KMS-11 (cell line): ENCODE results near the gene SULT6B1.
"Not testable (repeated sequence)": the region's sequence is repeated elsewhere in the genome, so short reads cannot be mapped to it uniquely, and the experiment has no call there.

ENCODE experiments used
- H2AFZ ChIP-seq: fragments of 200-600 bp; sonication (generic); 2 replicates; pipeline ENCODE4 v1.6.1; 2016; ENCODE audit warnings: antibody characterized with exemption, mixed run types, low read depth
- H3K27ac ChIP-seq: fragments of 200-600 bp; sonication (generic); 2 replicates; pipeline ENCODE4 v1.6.1; 2016; ENCODE audit warnings: mild to moderate bottlenecking, mixed run types
- H3K27me3 ChIP-seq: fragments of 200-600 bp; sonication (generic); 2 replicates; pipeline ENCODE4 v1.6.1; 2017; ENCODE audit warnings: mild to moderate bottlenecking, low read depth, mixed run types, moderate library complexity; ENCODE audit not compliant: insufficient read depth
- H3K36me3 ChIP-seq: fragments of 200-600 bp; sonication (generic); 2 replicates; pipeline ENCODE4 v1.6.1; 2017; ENCODE audit warnings: mild to moderate bottlenecking, mixed run types; ENCODE audit not compliant: insufficient read depth
- H3K4me1 ChIP-seq: fragments of 200-600 bp; sonication (generic); 2 replicates; pipeline ENCODE4 v1.6.1; 2016; ENCODE audit warnings: mild to moderate bottlenecking, low read depth, mixed run types; ENCODE audit not compliant: poor library complexity, severe bottlenecking
- H3K4me2 ChIP-seq: fragments of 200-600 bp; sonication (generic); 2 replicates; pipeline ENCODE4 v1.7.0; 2016; ENCODE audit warnings: mild to moderate bottlenecking, mixed run types
- H3K4me3 ChIP-seq: fragments of 200-600 bp; sonication (generic); IDR thresholded peaks from 2 replicates; pipeline ENCODE4 v1.6.1; 2017; ENCODE audit warnings: low read depth, low read length, mixed read lengths; ENCODE audit not compliant: insufficient read depth
- H3K79me2 ChIP-seq: fragments of 200-600 bp; sonication (generic); 2 replicates; pipeline ENCODE4 v1.6.1; 2016; ENCODE audit warnings: low read depth, mixed run types; ENCODE audit not compliant: insufficient read depth
- H3K9ac ChIP-seq: fragments of 200-600 bp; sonication (generic); 2 replicates; pipeline ENCODE4 v1.6.1; 2016; ENCODE audit warnings: mild to moderate bottlenecking, mixed run types
- H4K20me1 ChIP-seq: fragments of 200-600 bp; sonication (generic); 2 replicates; pipeline ENCODE4 v1.6.1; 2016; ENCODE audit warnings: mild to moderate bottlenecking, mixed run types; ENCODE audit not compliant: insufficient read depth
- TF ChIP-seq, protein P1 (sequence below): fragments of 200-600 bp; sonication (generic); conservative IDR thresholded peaks from 2 replicates; pipeline ENCODE4 v1.6.1; 2017; ENCODE audit warnings: low read depth, mild to moderate bottlenecking, antibody characterized with exemption, low read length, moderate library complexity, mixed read lengths

SULT6B1 gene

DNA sequence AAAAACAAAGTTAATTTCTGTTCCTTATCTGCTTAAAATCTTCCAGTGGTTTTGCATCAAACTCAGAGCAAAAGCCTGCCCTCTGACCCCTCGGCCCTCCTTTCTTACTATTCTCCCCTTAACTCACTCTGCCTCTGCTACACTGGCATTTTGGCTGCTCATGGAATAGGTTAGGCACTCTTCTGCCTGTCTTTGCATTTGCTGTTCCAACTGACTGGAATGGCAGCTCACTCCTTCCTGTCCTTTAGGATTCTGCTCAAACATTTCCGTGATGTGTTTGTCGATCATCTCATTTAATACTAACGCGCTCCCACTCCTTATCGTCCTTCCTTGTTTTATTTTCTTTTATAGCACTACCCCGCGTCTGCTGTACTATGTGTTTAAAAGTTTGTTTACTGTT is 42.1 kb upstream of the SULT6B1 start:
- H3K27ac ChIP-seq, result peak overlapping the region; percentile 61; the same call in 1 of the 2 replicates
- H3K4me1 ChIP-seq, result peaks cover 29% of the 10 kb centered on the region
- TF ChIP-seq, protein P1, sequence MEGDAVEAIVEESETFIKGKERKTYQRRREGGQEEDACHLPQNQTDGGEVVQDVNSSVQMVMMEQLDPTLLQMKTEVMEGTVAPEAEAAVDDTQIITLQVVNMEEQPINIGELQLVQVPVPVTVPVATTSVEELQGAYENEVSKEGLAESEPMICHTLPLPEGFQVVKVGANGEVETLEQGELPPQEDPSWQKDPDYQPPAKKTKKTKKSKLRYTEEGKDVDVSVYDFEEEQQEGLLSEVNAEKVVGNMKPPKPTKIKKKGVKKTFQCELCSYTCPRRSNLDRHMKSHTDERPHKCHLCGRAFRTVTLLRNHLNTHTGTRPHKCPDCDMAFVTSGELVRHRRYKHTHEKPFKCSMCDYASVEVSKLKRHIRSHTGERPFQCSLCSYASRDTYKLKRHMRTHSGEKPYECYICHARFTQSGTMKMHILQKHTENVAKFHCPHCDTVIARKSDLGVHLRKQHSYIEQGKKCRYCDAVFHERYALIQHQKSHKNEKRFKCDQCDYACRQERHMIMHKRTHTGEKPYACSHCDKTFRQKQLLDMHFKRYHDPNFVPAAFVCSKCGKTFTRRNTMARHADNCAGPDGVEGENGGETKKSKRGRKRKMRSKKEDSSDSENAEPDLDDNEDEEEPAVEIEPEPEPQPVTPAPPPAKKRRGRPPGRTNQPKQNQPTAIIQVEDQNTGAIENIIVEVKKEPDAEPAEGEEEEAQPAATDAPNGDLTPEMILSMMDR, result no peak
- peaks cover 18% of the 10 kb centered on the region; the same call in 1 of the 2 replicates for H3K36me3 ChIP-seq
- H3K4me3 ChIP-seq, result peak overlapping the region; percentile 98
- peak overlapping the region; percentile 82 for H3K4me2 ChIP-seq
- peak overlapping the region; percentile 91; the same call in 1 of the 2 replicates for H2AFZ ChIP-seq
- no peaks in the 10 kb centered on the region for H4K20me1 ChIP-seq
- peaks cover 84% of the 10 kb centered on the region for H3K79me2 ChIP-seq
- H3K9ac ChIP-seq, result peak overlapping the region; percentile 69
- no peaks in the 10 kb centered on the region for H3K27me3 ChIP-seq

- no peaks in the 10 kb centered on the region for H3K27me3 ChIP-seq
- H3K36me3 ChIP-seq, result peaks cover 18% of the 10 kb centered on the region; the same call in 1 of the 2 replicates
- no peak overlapping the region for H2AFZ ChIP-seq
- H3K27ac ChIP-seq, result no peak overlapping the region
- TF ChIP-seq, protein P1, result no peak
- no peak overlapping the region for H3K4me3 ChIP-seq
- no peak overlapping the region for H3K4me2 ChIP-seq
- no peak overlapping the region for H3K9ac ChIP-seq
- H3K4me1 ChIP-seq, result peaks cover 34% of the 10 kb centered on the region
- peaks cover 80% of the 10 kb centered on the region for H3K79me2 ChIP-seq
- H4K20me1 ChIP-seq, result no peaks in the 10 kb centered on the region; the same call in 1 of the 2 replicates
These were observed 40.3 kb upstream of the SULT6B1 start for GRCh38 chr2:37228788-37229187.

DNA sequence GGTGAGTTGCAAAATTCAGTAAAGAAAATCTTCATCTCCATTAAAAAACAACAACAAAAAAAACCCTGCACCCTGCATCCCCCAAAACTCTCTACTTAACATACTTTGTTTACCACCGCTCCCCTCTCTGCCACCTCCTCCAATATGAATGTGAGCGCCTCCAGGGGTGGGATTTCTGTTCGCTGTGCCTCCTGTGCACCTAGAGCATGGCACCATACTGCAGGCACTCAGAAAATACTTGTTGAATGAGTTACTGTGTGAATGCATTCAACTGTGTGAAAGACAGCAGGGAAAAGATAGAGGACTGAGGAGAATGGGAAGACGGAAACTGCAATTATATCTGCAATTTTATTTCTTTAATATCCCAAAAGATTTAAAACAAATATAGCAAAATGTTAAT is 38.4 kb upstream of the SULT6B1 start:
- Histone ChIP-seq H3K4me2 (no peak overlapping the region), H3K36me3 (peaks cover 18% of the 10 kb centered on the region; the same call in 1 of the 2 replicates), H3K4me3 (no peak overlapping the region), H3K27ac (no peak overlapping the region), H3K79me2 (peaks cover 64% of the 10 kb centered on the region), H2AFZ (no peak overlapping the region), H4K20me1 (no peaks in the 10 kb centered on the region; the same call in 1 of the 2 replicates), H3K4me1 (peaks cover 34% of the 10 kb centered on the region), H3K27me3 (no peaks in the 10 kb centered on the region), H3K9ac (no peak overlapping the region)
- TF ChIP-seq, protein P1, result no peak

DNA sequence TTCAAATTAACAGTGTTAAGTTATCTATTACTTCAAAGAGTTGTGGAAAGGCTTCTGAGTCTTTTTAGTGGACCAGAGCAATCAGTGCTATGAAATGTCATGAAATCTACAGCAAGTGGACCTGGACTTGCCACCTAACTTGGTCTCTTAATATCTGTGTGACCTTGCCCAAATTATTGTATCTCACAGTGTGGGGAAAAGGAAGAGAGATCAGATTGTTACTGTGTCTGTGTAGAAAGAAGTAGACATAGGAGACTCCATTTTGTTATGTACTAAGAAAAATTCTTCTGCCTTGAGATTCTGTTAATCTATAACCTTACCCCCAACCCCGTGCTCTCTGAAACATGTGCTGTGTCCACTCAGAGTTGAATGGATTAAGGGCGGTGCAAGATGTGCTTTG is 36.7 kb upstream of the SULT6B1 start:
- not testable (repeated sequence) for H3K4me3 ChIP-seq, H3K9ac ChIP-seq, H3K4me2 ChIP-seq, H4K20me1 ChIP-seq, H3K27me3 ChIP-seq, H3K27ac ChIP-seq, H2AFZ ChIP-seq
- Histone ChIP-seq H3K36me3 (peaks cover 18% of the 10 kb centered on the region; the same call in 1 of the 2 replicates), H3K4me1 (peaks cover 33% of the 10 kb centered on the region), H3K79me2 (peaks cover 47% of the 10 kb centered on the region)

DNA sequence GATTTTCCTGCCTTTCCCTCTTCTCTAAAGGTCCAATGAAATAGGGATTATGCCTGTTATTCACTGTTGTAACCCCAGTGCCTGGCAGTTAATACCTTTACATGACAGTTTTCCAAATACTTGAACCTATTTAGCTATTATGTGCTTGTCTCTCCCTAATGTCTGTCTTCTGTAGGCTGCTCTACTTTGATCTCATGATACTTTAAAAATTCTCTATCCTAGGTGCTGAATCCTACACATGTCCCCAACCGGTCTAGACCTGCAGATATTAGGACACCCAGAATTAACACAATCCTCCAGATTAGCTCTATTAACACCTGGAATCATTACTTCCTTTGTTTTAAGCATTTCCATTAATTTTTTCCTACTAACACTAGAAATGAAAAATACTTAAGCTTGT is 35.6 kb upstream of the SULT6B1 start:
- Histone ChIP-seq H3K79me2 (peaks cover 36% of the 10 kb centered on the region), H3K4me3 (no peak overlapping the region), H2AFZ (no peak overlapping the region), H3K27ac (no peak overlapping the region), H4K20me1 (no peaks in the 10 kb centered on the region; the same call in 1 of the 2 replicates), H3K36me3 (peaks cover 18% of the 10 kb centered on the region; the same call in 1 of the 2 replicates), H3K9ac (no peak overlapping the region), H3K4me2 (no peak overlapping the region), H3K27me3 (no peaks in the 10 kb centered on the region), H3K4me1 (peaks cover 22% of the 10 kb centered on the region)
- TF ChIP-seq, protein P1, result no peak
